Keratinocyte (primary cell): ENCODE measurements around the gene TCERG1L. TPM values are rescaled to one million over a fixed set of nuclear protein-coding genes. Genes with fewer than 3 reads are reported as not detected.

Experiments
- DNase-seq: peaks from one replicate; pipeline ENCODE4 v3.0.0-alpha.2; 2011; ENCODE audit warnings: low read depth, missing footprints, low spot score
- FAIRE-seq: peaks from 2 replicates; lab custom pipeline; 2011; peaks lifted over from hg19 to GRCh38; lab: Jason Lieb, UNC
- H2AFZ ChIP-seq: 2 replicates; pipeline ENCODE4 v1.6.0; 2012; ENCODE audit warnings: low read length, control low read depth, inconsistent platforms; ENCODE audit not compliant: control insufficient read depth
- H3K27ac ChIP-seq: 2 replicates; pipeline ENCODE4 v1.5.1; 2011; ENCODE audit warnings: low read length; ENCODE audit not compliant: control insufficient read depth, insufficient read depth
- H3K27me3 ChIP-seq: 3 replicates; pipeline ENCODE4 v1.6.0; 2011; ENCODE audit warnings: low read length; ENCODE audit not compliant: control insufficient read depth, insufficient read depth; ENCODE audit errors: extremely low read depth
- H3K36me3 ChIP-seq, 2 experiments: 2 replicates in 1 of 2; 3 replicates in 1 of 2; pipeline ENCODE4 v1.5.1; 2011; ENCODE audit warnings: low read length in 2 of 2, mild to moderate bottlenecking in 1 of 2; ENCODE audit not compliant: control insufficient read depth in 2 of 2, insufficient read depth in 2 of 2; ENCODE audit errors: extremely low read depth in 1 of 2
- H3K4me1 ChIP-seq: 3 replicates; pipeline ENCODE4 v1.5.1; 2011; ENCODE audit warnings: low read length; ENCODE audit not compliant: control insufficient read depth, insufficient read depth; ENCODE audit errors: extremely low read depth
- H3K4me2 ChIP-seq: 3 replicates; pipeline ENCODE4 v1.6.0; 2011; ENCODE audit warnings: low read depth, low read length; ENCODE audit not compliant: control insufficient read depth, insufficient read depth; ENCODE audit errors: extremely low read depth
- H3K4me3 ChIP-seq, 3 experiments: fragments of 200-600 bp in 1 of 3; sonication (generic) in 1 of 3; 2 replicates in 2 of 3; 3 replicates in 1 of 3; pipeline ENCODE4 v1.5.1; 2011 to 2016; ENCODE audit warnings: low read length in 3 of 3, mild to moderate bottlenecking in 3 of 3, control low read depth in 2 of 3, inconsistent platforms in 1 of 3, low read depth in 1 of 3, mixed read lengths in 1 of 3, mixed run types in 1 of 3, moderate library complexity in 1 of 3; ENCODE audit not compliant: control insufficient read depth in 2 of 3, insufficient read depth in 2 of 3; ENCODE audit errors: extremely low read depth in 1 of 3
- H3K79me2 ChIP-seq: 2 replicates; pipeline ENCODE4 v1.6.0; 2012; ENCODE audit warnings: low read length; ENCODE audit not compliant: control insufficient read depth, insufficient read depth
- H3K9ac ChIP-seq: 3 replicates; pipeline ENCODE4 v1.6.0; 2011; ENCODE audit warnings: low read length; ENCODE audit not compliant: control insufficient read depth, insufficient read depth; ENCODE audit errors: extremely low read depth
- H3K9me1 ChIP-seq: 3 replicates; pipeline ENCODE4 v1.6.0; 2011; ENCODE audit warnings: low read length; ENCODE audit not compliant: control insufficient read depth, insufficient read depth; ENCODE audit errors: extremely low read depth
- H3K9me3 ChIP-seq: 2 replicates; pipeline ENCODE4 v1.5.1; 2012; ENCODE audit warnings: low read depth, low read length; ENCODE audit not compliant: control insufficient read depth
- H4K20me1 ChIP-seq: 3 replicates; pipeline ENCODE4 v1.6.0; 2011; ENCODE audit warnings: low read length; ENCODE audit not compliant: control insufficient read depth, insufficient read depth; ENCODE audit errors: extremely low read depth
- EZH2 ChIP-seq: IDR thresholded peaks from one replicate; pipeline ENCODE4 v1.6.1; 2012; ENCODE audit warnings: inconsistent platforms, mild to moderate bottlenecking, low read length, moderate library complexity
- dilution Hi-C: fragments of 300-500 bp; cut with MboI; formaldehyde crosslinking; loops from one replicate; pipeline ENCODE4 v1.7.0; 2020; ENCODE audit warnings: low sequenced_read_pairs; ENCODE audit not compliant: extremely low pct_ligation_motif_present
- polyA plus RNA-seq, 5 experiments: library from polyadenylated mRNA; depleted of rRNA in 3 of 5; stranded (reverse) in 3 of 5; stranded (forward) in 1 of 5; unstranded in 1 of 5; fragments of >200 nt; gene quantifications; 1 replicate in 1 of 5; 2 replicates in 3 of 5; 3 replicates in 1 of 5; pipeline versions ENCODE4 v1.2.1 to v1.2.3, GENCODE V29; 2011 to 2012; ENCODE audit warnings: missing spikeins in 2 of 5, low read depth in 1 of 5, low replicate concordance in 1 of 5
- TF ChIP-seq, protein P1 (sequence below), 3 experiments: IDR thresholded peaks in 1 of 3; conservative IDR thresholded peaks in 1 of 3; optimal IDR thresholded peaks in 1 of 3; 2 replicates in 2 of 3; 3 replicates in 1 of 3; pipeline versions ENCODE3 to v1.5.1; 2011; ENCODE audit warnings: low read length in 3 of 3, mild to moderate bottlenecking in 3 of 3, moderate library complexity in 2 of 3, control low read depth in 1 of 3, inconsistent platforms in 1 of 3; ENCODE audit not compliant: insufficient read depth in 2 of 3; ENCODE audit errors: extremely low read depth in 1 of 3

TCERG1L gene
- polyA plus RNA-seq, 1 donor (not counting 4 experiments of a cell fraction or from before 2014, with no cell fraction given), result not detected

DNA sequence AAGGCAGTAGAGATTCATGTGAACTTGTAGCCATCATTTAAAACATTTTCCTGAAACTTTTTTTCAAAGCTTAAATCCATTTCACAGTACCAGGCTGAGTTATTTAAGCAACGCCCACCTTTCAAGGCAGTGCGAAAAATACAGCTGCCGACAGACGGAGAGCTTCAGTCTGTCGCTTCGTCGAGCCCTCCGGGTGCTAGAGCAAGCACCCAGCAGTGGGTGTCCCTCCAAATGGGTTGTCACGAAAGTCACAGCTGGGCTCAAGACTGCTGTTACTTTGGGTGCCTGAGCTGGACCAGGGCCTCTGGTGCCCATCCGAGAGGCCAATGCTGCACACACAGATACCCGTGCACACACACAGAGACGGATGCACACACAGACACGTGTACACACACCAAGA, 135.6 kb downstream of the TCERG1L start:
- H3K4me3 ChIP-seq, result no peak overlapping the region
- H3K9me3 ChIP-seq, result peaks cover 35% of the 10 kb centered on the region
- DNase-seq (no peak), FAIRE-seq (no peak)
- H3K27me3 ChIP-seq, result no peaks in the 10 kb centered on the region
- no peaks in the 10 kb centered on the region for H3K79me2 ChIP-seq
- H3K4me2 ChIP-seq, result no peak overlapping the region
- no peaks in the 10 kb centered on the region for H3K9me1 ChIP-seq
- dilution Hi-C loops, result no loop called here
- no peaks in the 10 kb centered on the region for H4K20me1 ChIP-seq
- H3K4me1 ChIP-seq, result no peaks in the 10 kb centered on the region
- H3K36me3 ChIP-seq, result no peaks in the 10 kb centered on the region
- no peak overlapping the region for H3K27ac ChIP-seq
- TF ChIP-seq EZH2, result no peak
- TF ChIP-seq, protein P1, sequence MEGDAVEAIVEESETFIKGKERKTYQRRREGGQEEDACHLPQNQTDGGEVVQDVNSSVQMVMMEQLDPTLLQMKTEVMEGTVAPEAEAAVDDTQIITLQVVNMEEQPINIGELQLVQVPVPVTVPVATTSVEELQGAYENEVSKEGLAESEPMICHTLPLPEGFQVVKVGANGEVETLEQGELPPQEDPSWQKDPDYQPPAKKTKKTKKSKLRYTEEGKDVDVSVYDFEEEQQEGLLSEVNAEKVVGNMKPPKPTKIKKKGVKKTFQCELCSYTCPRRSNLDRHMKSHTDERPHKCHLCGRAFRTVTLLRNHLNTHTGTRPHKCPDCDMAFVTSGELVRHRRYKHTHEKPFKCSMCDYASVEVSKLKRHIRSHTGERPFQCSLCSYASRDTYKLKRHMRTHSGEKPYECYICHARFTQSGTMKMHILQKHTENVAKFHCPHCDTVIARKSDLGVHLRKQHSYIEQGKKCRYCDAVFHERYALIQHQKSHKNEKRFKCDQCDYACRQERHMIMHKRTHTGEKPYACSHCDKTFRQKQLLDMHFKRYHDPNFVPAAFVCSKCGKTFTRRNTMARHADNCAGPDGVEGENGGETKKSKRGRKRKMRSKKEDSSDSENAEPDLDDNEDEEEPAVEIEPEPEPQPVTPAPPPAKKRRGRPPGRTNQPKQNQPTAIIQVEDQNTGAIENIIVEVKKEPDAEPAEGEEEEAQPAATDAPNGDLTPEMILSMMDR (optimal IDR thresholded peaks at IDR 0.05 in 1 of 3, IDR thresholded peaks at IDR 0.05 in 1 of 3, conservative IDR thresholded peaks at IDR 0.05 in 1 of 3; ENCODE audit: extremely low read depth in 1 of 3, insufficient read depth in 2 of 3, low read length in 3 of 3), result no peak
- no peak overlapping the region for H3K9ac ChIP-seq
- H2AFZ ChIP-seq, result no peak overlapping the region

DNA sequence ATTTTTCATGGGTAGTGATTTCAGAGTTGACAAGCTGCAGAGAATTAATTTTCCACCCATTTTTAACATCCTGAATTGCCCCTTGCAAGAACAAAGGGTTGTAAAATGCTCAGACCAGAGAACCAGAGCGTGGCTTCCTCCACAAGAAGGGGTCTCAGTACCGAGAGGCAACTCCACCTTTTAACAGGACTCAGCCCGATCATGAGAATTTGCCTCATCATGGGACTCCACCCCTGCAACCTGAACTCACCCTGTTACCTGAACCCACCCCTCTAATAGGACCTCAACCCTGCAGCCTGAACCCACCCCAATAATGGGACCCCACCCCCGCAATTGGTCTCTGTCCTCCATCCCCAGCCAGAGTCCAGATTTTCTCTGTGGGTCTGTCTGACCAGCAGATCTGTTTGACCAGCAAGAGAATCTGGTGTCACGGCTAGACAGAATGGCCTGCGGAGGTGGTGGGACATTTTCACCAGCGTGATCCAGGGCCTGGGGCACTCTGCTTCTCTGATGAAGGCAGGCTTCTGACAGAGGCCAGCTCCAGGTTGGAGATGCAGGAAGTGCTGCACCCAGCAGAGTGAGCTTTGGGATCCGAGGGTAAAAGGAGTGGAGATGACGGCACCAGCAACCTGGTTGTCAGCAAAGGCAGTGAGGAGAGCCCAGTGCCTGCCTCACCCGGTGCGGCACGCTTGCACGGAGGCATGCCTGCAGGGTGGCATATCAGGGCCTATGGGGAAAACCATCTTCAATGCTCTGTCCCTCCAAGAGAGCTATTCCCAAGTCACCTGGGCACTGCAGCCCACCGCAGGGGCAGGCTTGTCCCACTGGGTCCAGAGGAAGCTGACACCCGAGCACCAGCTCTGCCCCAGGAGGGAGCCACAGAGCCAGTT, 136.6 kb downstream of the TCERG1L start:
- DNase-seq (no peak), FAIRE-seq (no peak)
- H4K20me1 ChIP-seq, result no peaks in the 10 kb centered on the region
- peaks cover 35% of the 10 kb centered on the region for H3K9me3 ChIP-seq
- no peak overlapping the region for H3K9ac ChIP-seq
- H3K4me3 ChIP-seq, result no peak overlapping the region
- H3K36me3 ChIP-seq, result no peaks in the 10 kb centered on the region
- no peaks in the 10 kb centered on the region for H3K9me1 ChIP-seq
- TF ChIP-seq, protein P1 (optimal IDR thresholded peaks at IDR 0.05 in 1 of 3, IDR thresholded peaks at IDR 0.05 in 1 of 3, conservative IDR thresholded peaks at IDR 0.05 in 1 of 3; ENCODE audit: extremely low read depth in 1 of 3, insufficient read depth in 2 of 3, low read length in 3 of 3), result no peak
- no peak for TF ChIP-seq EZH2
- dilution Hi-C loops, result no loop called here
- no peaks in the 10 kb centered on the region for H3K4me1 ChIP-seq
- no peaks in the 10 kb centered on the region for H3K27me3 ChIP-seq
- H3K4me2 ChIP-seq, result no peak overlapping the region
- H2AFZ ChIP-seq, result no peak overlapping the region
- no peaks in the 10 kb centered on the region for H3K79me2 ChIP-seq
- no peak overlapping the region for H3K27ac ChIP-seq
